ENCODE data around the gene IMPDH1. TPM values are rescaled to one million over a fixed set of nuclear protein-coding genes. Genes with fewer than 3 reads are reported as not detected.

The IMPDH1 gene
- total RNA-seq, 1 experiment from 2014 or later: 74.0 TPM

GRCh38 chr7:128403676-128404075 is 6.1 kb downstream of the IMPDH1 start:
- peak overlapping the region; percentile 80 for H3K4me3 Mint-ChIP-seq (ENCODE audit: unreplicated experiment)
- intact Hi-C loops (cut with micrococcal nuclease): no loop called here
- no peak for DNase-seq (ENCODE audit: unreplicated experiment)
- peak overlapping the region; percentile 79 for H3K27ac Mint-ChIP-seq (ENCODE audit: low read depth, unreplicated experiment)
- H3K9me3 Mint-ChIP-seq (ENCODE audit: unreplicated experiment): no peaks in the 10 kb centered on the region
- no peaks in the 10 kb centered on the region for H3K27me3 Mint-ChIP-seq (ENCODE audit: insufficient read depth, unreplicated experiment)
- H3K4me1 Mint-ChIP-seq (ENCODE audit: insufficient read depth, unreplicated experiment): peaks cover 12% of the 10 kb centered on the region
- BruUV-seq (replicated peaks): no TSS peak
- CTCF ChIA-PET: interaction anchor here (0.6 to 10.2 kb wide), 12 partner anchors 11 to 488 kb away, joined by 3 to 160 read pairs (median 5); partner anchors contain the start of gene RBM28
- no peak for TF ChIP-seq CTCF (IDR thresholded peaks at IDR 0.05; ENCODE audit: unreplicated experiment)
- H3K36me3 Mint-ChIP-seq (ENCODE audit: insufficient read depth, unreplicated experiment): peaks cover 43% of the 10 kb centered on the region
- POLR2A ChIA-PET: interaction anchor here (1.4 kb wide), 1 partner anchor 52 kb away, joined by 4 read pairs; the partner anchor contains the start of gene HILPDA

- H3K4me3 Mint-ChIP-seq (ENCODE audit: unreplicated experiment): no peak overlapping the region
- H3K27me3 Mint-ChIP-seq (ENCODE audit: insufficient read depth, unreplicated experiment): no peaks in the 10 kb centered on the region
- TF ChIP-seq CTCF (IDR thresholded peaks at IDR 0.05; ENCODE audit: unreplicated experiment): no peak
- POLR2A ChIA-PET: no interaction called here
- H3K9me3 Mint-ChIP-seq (ENCODE audit: unreplicated experiment): no peaks in the 10 kb centered on the region
- peaks cover 55% of the 10 kb centered on the region for H3K36me3 Mint-ChIP-seq (ENCODE audit: insufficient read depth, unreplicated experiment)
- CTCF ChIA-PET: interaction anchor here (0.6 to 10.2 kb wide), 5 partner anchors 11 to 758 kb away, joined by 3 to 160 read pairs (median 17); no protein-coding TSS in a partner anchor
- no peak overlapping the region for H3K27ac Mint-ChIP-seq (ENCODE audit: low read depth, unreplicated experiment)
- peaks cover 12% of the 10 kb centered on the region for H3K4me1 Mint-ChIP-seq (ENCODE audit: insufficient read depth, unreplicated experiment)
- DNase-seq (ENCODE audit: unreplicated experiment): no peak
- BruUV-seq (replicated peaks): no TSS peak
- intact Hi-C loops (cut with micrococcal nuclease): no loop called here
Observed at GRCh38 chr7:128402356-128402755, 7.4 kb downstream of the IMPDH1 start.

- Mint-ChIP-seq H3K4me3 (ENCODE audit: unreplicated experiment) (no peak overlapping the region), H3K4me1 (ENCODE audit: insufficient read depth, unreplicated experiment) (peaks cover 12% of the 10 kb centered on the region), H3K27me3 (ENCODE audit: insufficient read depth, unreplicated experiment) (no peaks in the 10 kb centered on the region), H3K36me3 (ENCODE audit: insufficient read depth, unreplicated experiment) (peaks cover 68% of the 10 kb centered on the region), H3K27ac (ENCODE audit: low read depth, unreplicated experiment) (no peak overlapping the region), H3K9me3 (ENCODE audit: unreplicated experiment) (no peaks in the 10 kb centered on the region)
- intact Hi-C loops (cut with micrococcal nuclease): no loop called here
- POLR2A ChIA-PET: no interaction called here
- CTCF ChIA-PET: interaction anchor here (0.6 to 10.2 kb wide), 10 partner anchors 9 to 72 kb away, joined by 3 to 160 read pairs (median 15); no protein-coding TSS in a partner anchor
- BruUV-seq (replicated peaks): no TSS peak
- DNase-seq (ENCODE audit: unreplicated experiment): no peak
- no peak for TF ChIP-seq CTCF (IDR thresholded peaks at IDR 0.05; ENCODE audit: unreplicated experiment)
Observed at GRCh38 chr7:128400566-128400965, 9.2 kb downstream of the IMPDH1 start.

- no TSS peak for BruUV-seq (replicated peaks)
- intact Hi-C loops (cut with micrococcal nuclease): no loop called here
- Mint-ChIP-seq H3K27ac (ENCODE audit: low read depth, unreplicated experiment) (no peak overlapping the region), H3K4me3 (ENCODE audit: unreplicated experiment) (no peak overlapping the region), H3K27me3 (ENCODE audit: insufficient read depth, unreplicated experiment) (no peaks in the 10 kb centered on the region), H3K9me3 (ENCODE audit: unreplicated experiment) (no peaks in the 10 kb centered on the region), H3K36me3 (ENCODE audit: insufficient read depth, unreplicated experiment) (peaks cover 71% of the 10 kb centered on the region), H3K4me1 (ENCODE audit: insufficient read depth, unreplicated experiment) (peaks cover 12% of the 10 kb centered on the region)
- CTCF ChIA-PET: interaction anchor here (0.6 to 10.2 kb wide), 16 partner anchors 8 to 683 kb away, joined by 3 to 160 read pairs (median 4); no protein-coding TSS in a partner anchor
- POLR2A ChIA-PET: no interaction called here
- DNase-seq (ENCODE audit: unreplicated experiment): no peak
- no peak for TF ChIP-seq CTCF (IDR thresholded peaks at IDR 0.05; ENCODE audit: unreplicated experiment)
Observed at GRCh38 chr7:128399991-128400390, 9.8 kb downstream of the IMPDH1 start.
